GM23248 (cell line): ENCODE measurements around the gene ZBTB46. TPM values are rescaled to one million over a fixed set of nuclear protein-coding genes. Genes with fewer than 3 reads are reported as not detected.

Experiments used
- DNase-seq: peaks from one replicate; pipeline ENCODE4 v3.0.0-alpha.2; 2015
- H2AFZ ChIP-seq: fragments of 200-600 bp; sonication (generic); 2 replicates; pipeline ENCODE4 v1.6.1; 2016; ENCODE audit warnings: antibody characterized with exemption
- H3F3A ChIP-seq: fragments of 200-600 bp; sonication (generic); 2 replicates; pipeline ENCODE4 v1.6.1; 2016; ENCODE audit warnings: mild to moderate bottlenecking, antibody characterized with exemption, mixed run types; ENCODE audit not compliant: insufficient read depth
- H3K27ac ChIP-seq: fragments of 200-600 bp; sonication (generic); 2 replicates; pipeline ENCODE4 v1.5.1; 2016; ENCODE audit warnings: mild to moderate bottlenecking
- H3K27me3 ChIP-seq: fragments of 200-600 bp; sonication (generic); replicated peaks from 2 replicates; pipeline ENCODE4 v1.6.1; 2016; ENCODE audit warnings: mild to moderate bottlenecking; ENCODE audit not compliant: insufficient read depth
- H3K36me3 ChIP-seq: fragments of 200-600 bp; sonication (generic); 2 replicates; pipeline ENCODE4 v1.6.1; 2016; ENCODE audit warnings: low read depth, mild to moderate bottlenecking
- H3K4me1 ChIP-seq: fragments of 200-600 bp; sonication (generic); 2 replicates; pipeline ENCODE4 v1.6.1; 2016; ENCODE audit warnings: mild to moderate bottlenecking; ENCODE audit not compliant: insufficient read depth
- H3K4me2 ChIP-seq: fragments of 200-600 bp; sonication (generic); one replicate; pipeline ENCODE4 v1.6.1; 2016; ENCODE audit warnings: mild to moderate bottlenecking; ENCODE audit not compliant: unreplicated experiment
- H3K4me3 ChIP-seq: fragments of 200-600 bp; sonication (generic); 2 replicates; pipeline ENCODE4 v1.5.1; 2016; ENCODE audit warnings: mild to moderate bottlenecking
- H3K79me2 ChIP-seq: fragments of 200-600 bp; sonication (generic); 2 replicates; pipeline ENCODE4 v1.6.1; 2016; ENCODE audit warnings: mild to moderate bottlenecking; ENCODE audit not compliant: insufficient read depth
- H3K9ac ChIP-seq: fragments of 200-600 bp; sonication (generic); 2 replicates; pipeline ENCODE4 v1.6.1; 2016; ENCODE audit warnings: mild to moderate bottlenecking
- H3K9me2 ChIP-seq: fragments of 200-600 bp; sonication (generic); 2 replicates; pipeline ENCODE4 v1.6.1; 2016; ENCODE audit warnings: mixed run types, mild to moderate bottlenecking, moderate library complexity; ENCODE audit not compliant: insufficient read depth
- H3K9me3 ChIP-seq: fragments of 200-600 bp; sonication (generic); one replicate; pipeline ENCODE4 v1.6.1; 2017; ENCODE audit warnings: low read depth
- H4K20me1 ChIP-seq: fragments of 200-600 bp; sonication (generic); 2 replicates; pipeline ENCODE4 v1.6.0; 2016; ENCODE audit not compliant: insufficient read depth
- EZH2 ChIP-seq: fragments of 200-600 bp; sonication (generic); IDR thresholded peaks from 2 replicates; pipeline ENCODE4 v1.6.1; 2018; ENCODE audit warnings: antibody characterized with exemption, mild to moderate bottlenecking; ENCODE audit not compliant: insufficient read depth, poor library complexity, severe bottlenecking
- EZH2phosphoT487 ChIP-seq: fragments of 200-600 bp; sonication (generic); IDR thresholded peaks from 2 replicates; pipeline ENCODE4 v1.6.1; 2018; ENCODE audit warnings: antibody characterized with exemption, moderate library complexity, mild to moderate bottlenecking, low read depth; ENCODE audit not compliant: insufficient read depth
- WGBS, 2 experiments: methylation state at CpG; one replicate each; pipeline ENCODE4 v1.1.6; 2015 to 2017; ENCODE audit warnings: low lambda C conversion rate in 2 of 2, low coverage in 1 of 2; ENCODE audit errors: missing lambda C conversion rate in 2 of 2; 5-methylcytosine and 5-hydroxymethylcytosine counted together
- in situ Hi-C: fragments of 300-500 bp; cut with MboI; formaldehyde crosslinking; loops from 2 replicates; pipeline ENCODE4 v1.15.0; 2020
- polyA plus RNA-seq: library from polyadenylated mRNA; unstranded; fragments of >200 nt; fragmentation: Nextera tagmentation; extraction: Ambion mirVana; gene quantifications from 2 replicates; pipeline ENCODE4 v1.2.1, GENCODE V29; 2016
- total RNA-seq: library from RNA; depleted of rRNA; stranded (reverse); fragments of >200 nt; shearing (Covaris generic); gene quantifications from 2 replicates; pipeline ENCODE4 v1.2.3, GENCODE V29; 2014

The ZBTB46 gene
- total and polyA plus RNA-seq, 2 experiments from 2014 or later = 0.33 to 1.9 TPM

- in situ Hi-C loops = no loop called here
- H3K4me2 ChIP-seq = no peak overlapping the region
- H3K27ac ChIP-seq = no peak overlapping the region
- no peak for TF ChIP-seq EZH2
- no peak for TF ChIP-seq EZH2phosphoT487
- H4K20me1 ChIP-seq = no peaks in the 10 kb centered on the region
- no peak overlapping the region for H3K4me3 ChIP-seq
- H3K36me3 ChIP-seq = no peaks in the 10 kb centered on the region
- H3K9me2 ChIP-seq = no peaks in the 10 kb centered on the region
- H3K9ac ChIP-seq = no peak overlapping the region
- no peaks in the 10 kb centered on the region for H3K79me2 ChIP-seq
- H3F3A ChIP-seq = no peaks in the 10 kb centered on the region
- H3K27me3 ChIP-seq = no peaks in the 10 kb centered on the region
- H3K4me1 ChIP-seq = no peaks in the 10 kb centered on the region
- WGBS, 2 experiments = 99 to 100% methylated on average over 8 of the region's 8 CpGs
- DNase-seq = no peak
- H3K9me3 ChIP-seq = no peaks in the 10 kb centered on the region
- no peak overlapping the region for H2AFZ ChIP-seq
Measured at GRCh38 chr20:63828124-63828523, 2.9 kb downstream of the ZBTB46 start.

- no peak overlapping the region for H3K4me3 ChIP-seq
- no peaks in the 10 kb centered on the region for H3K9me2 ChIP-seq
- H3K9me3 ChIP-seq = no peaks in the 10 kb centered on the region
- no peaks in the 10 kb centered on the region for H3K4me1 ChIP-seq
- no peak overlapping the region for H3K4me2 ChIP-seq
- H3K9ac ChIP-seq = no peak overlapping the region
- H2AFZ ChIP-seq = no peak overlapping the region
- no peaks in the 10 kb centered on the region for H3F3A ChIP-seq
- 84% methylated on average over 13 of the region's 13 CpGs for WGBS, 2 experiments
- no peaks in the 10 kb centered on the region for H3K27me3 ChIP-seq
- H3K79me2 ChIP-seq = no peaks in the 10 kb centered on the region
- TF ChIP-seq EZH2 = no peak
- TF ChIP-seq EZH2phosphoT487 = no peak
- H4K20me1 ChIP-seq = no peaks in the 10 kb centered on the region
- DNase-seq = peak; percentile 48
- in situ Hi-C loops = no loop called here
- no peaks in the 10 kb centered on the region for H3K36me3 ChIP-seq
- no peak overlapping the region for H3K27ac ChIP-seq
Measured at GRCh38 chr20:63826753-63827152, 4.3 kb downstream of the ZBTB46 start.

GRCh38 chr20:63825331-63826118, 5.5 kb downstream of the ZBTB46 start:
- no peaks in the 10 kb centered on the region for H3K36me3 ChIP-seq
- H3K9me2 ChIP-seq = no peaks in the 10 kb centered on the region
- no peaks in the 10 kb centered on the region for H3F3A ChIP-seq
- 84 to 91% methylated on average over 22 to 25 of the region's 25 CpGs for WGBS, 2 experiments
- H4K20me1 ChIP-seq = no peaks in the 10 kb centered on the region
- no peaks in the 10 kb centered on the region for H3K9me3 ChIP-seq
- H3K4me1 ChIP-seq = no peaks in the 10 kb centered on the region
- no peak overlapping the region for H3K9ac ChIP-seq
- H3K27ac ChIP-seq = no peak overlapping the region
- H3K79me2 ChIP-seq = no peaks in the 10 kb centered on the region
- H3K4me3 ChIP-seq = no peak overlapping the region
- no peak for DNase-seq
- H2AFZ ChIP-seq = no peak overlapping the region
- TF ChIP-seq EZH2phosphoT487 = no peak
- no peak for TF ChIP-seq EZH2
- no peaks in the 10 kb centered on the region for H3K27me3 ChIP-seq
- in situ Hi-C loops = no loop called here
- no peak overlapping the region for H3K4me2 ChIP-seq

GRCh38 chr20:63823691-63824311, 7.3 kb downstream of the ZBTB46 start:
- Histone ChIP-seq H3K9me3 (no peaks in the 10 kb centered on the region), H3K4me2 (no peak overlapping the region), H3K4me3 (no peak overlapping the region), H3K36me3 (no peaks in the 10 kb centered on the region), H3K27ac (no peak overlapping the region), H3K27me3 (no peaks in the 10 kb centered on the region), H3K79me2 (no peaks in the 10 kb centered on the region), H3K4me1 (peaks cover 4% of the 10 kb centered on the region; the same call in 1 of the 2 replicates), H3K9me2 (no peaks in the 10 kb centered on the region), H3F3A (no peaks in the 10 kb centered on the region), H4K20me1 (no peaks in the 10 kb centered on the region), H2AFZ (no peak overlapping the region), H3K9ac (no peak overlapping the region)
- DNase-seq = no peak
- WGBS, 2 experiments = 67 to 69% methylated on average over 12 of the region's 12 CpGs
- TF ChIP-seq EZH2 (no peak), EZH2phosphoT487 (no peak)
- in situ Hi-C loops = no loop called here
